Occipital lobe (tissue), 2 donors: ENCODE data around the gene STUB1. TPM values are rescaled to one million over a fixed set of nuclear protein-coding genes. Genes with fewer than 3 reads are reported as not detected.

Experiments used
- DNase-seq: peaks from one replicate; lab custom pipeline; 2025; lab: John Stamatoyannopoulos, UW
- total RNA-seq: library from RNA; depleted of rRNA; stranded (reverse); fragments of >200 nt; gene quantifications from one replicate; pipeline ENCODE4 v1.2.3, GENCODE V29; 2014

Gene STUB1
- total RNA-seq, 1 donor from 2014 or later = 49.9 TPM

- no peak for DNase-seq
These were observed 35.7 kb upstream of the STUB1 start for GRCh38 chr16:644556-644955.

- DNase-seq = no peak
These were observed 34.1 kb upstream of the STUB1 start for GRCh38 chr16:645852-646678.

GRCh38 chr16:646679-647172, 33.5 kb upstream of the STUB1 start:
- no peak for DNase-seq

- no peak for DNase-seq
These were observed 32.9 kb upstream of the STUB1 start for GRCh38 chr16:647173-647902.

- no peak for DNase-seq
These were observed 32.0 kb upstream of the STUB1 start for GRCh38 chr16:648071-648780.

GRCh38 chr16:648781-649589, 31.2 kb upstream of the STUB1 start, which contains the start of gene WDR90:
TSS of gene WDR90 (plus strand) at chr16:649365. CDS start at chr16:649417, 52 bp downstream.
- peak; percentile 82 for DNase-seq

- DNase-seq = no peak
These were observed 30.6 kb upstream of the STUB1 start for GRCh38 chr16:649631-650030.

GRCh38 chr16:651844-652243, 28.4 kb upstream of the STUB1 start:
- no peak for DNase-seq

GRCh38 chr16:652454-653305, 27.5 kb upstream of the STUB1 start:
- DNase-seq = no peak

- no peak for DNase-seq
These were observed 26.2 kb upstream of the STUB1 start for GRCh38 chr16:654034-654433.

- DNase-seq = no peak
These were observed 22.7 kb upstream of the STUB1 start for GRCh38 chr16:657487-657886.

GRCh38 chr16:658679-659571, 21.3 kb upstream of the STUB1 start:
- DNase-seq = no peak

- no peak for DNase-seq
These were observed 20.6 kb upstream of the STUB1 start for GRCh38 chr16:659618-660017.

GRCh38 chr16:660132-660458, 20.1 kb upstream of the STUB1 start:
- no peak for DNase-seq

GRCh38 chr16:660459-661183, 19.6 kb upstream of the STUB1 start:
- peak; percentile 75 for DNase-seq

GRCh38 chr16:661184-661821, 18.9 kb upstream of the STUB1 start:
- no peak for DNase-seq

GRCh38 chr16:662095-662494, 18.1 kb upstream of the STUB1 start:
- no peak for DNase-seq

GRCh38 chr16:662597-662996, 17.6 kb upstream of the STUB1 start:
- DNase-seq = no peak
